ENCODE measurements around the gene RRAS.

The RRAS gene

GRCh38 chr19:49676784-49677230, 36.9 kb upstream of the RRAS start:
- peak; percentile 100 for DNase-seq

- DNase-seq: peak; percentile 79
Observed at GRCh38 chr19:49676136-49676783, 36.3 kb upstream of the RRAS start.

- peak; percentile 18 for DNase-seq
Observed at GRCh38 chr19:49672131-49672919, 32.4 kb upstream of the RRAS start.

- no peak for DNase-seq
Observed at GRCh38 chr19:49669516-49669915, 29.6 kb upstream of the RRAS start.

GRCh38 chr19:49667473-49667872, 27.5 kb upstream of the RRAS start:
- DNase-seq: no peak

- no peak for DNase-seq
Observed at GRCh38 chr19:49666120-49666444, 26.1 kb upstream of the RRAS start.

- peak; percentile 86 for DNase-seq
Observed at GRCh38 chr19:49665351-49666119, 25.6 kb upstream of the RRAS start, which contains the start of the genes BCL2L12 and IRF3. BCL2L12 (plus strand) TSS chr19:49665933; CDS start chr19:49666693, 760 bp downstream. IRF3 (minus strand) TSS chr19:49665857; CDS start chr19:49664838, 1,019 bp downstream.

GRCh38 chr19:49665036-49665350, 25.1 kb upstream of the RRAS start:
- DNase-seq: no peak

GRCh38 chr19:49664171-49665035, 24.5 kb upstream of the RRAS start:
- peak; percentile 91 for DNase-seq

GRCh38 chr19:49663224-49663623, 23.3 kb upstream of the RRAS start:
- DNase-seq: no peak

GRCh38 chr19:49662011-49662410, 22.1 kb upstream of the RRAS start:
- no peak for DNase-seq

- no peak for DNase-seq
Observed at GRCh38 chr19:49660338-49660961, 20.5 kb upstream of the RRAS start.

GRCh38 chr19:49658566-49659442, 18.9 kb upstream of the RRAS start:
- DNase-seq: no peak

GRCh38 chr19:49658139-49658517, 18.2 kb upstream of the RRAS start:
- DNase-seq: no peak

- no peak for DNase-seq
Observed at GRCh38 chr19:49657493-49658138, 17.7 kb upstream of the RRAS start.

GRCh38 chr19:49656456-49657109, 16.6 kb upstream of the RRAS start:
- DNase-seq: no peak

- no peak for DNase-seq
Observed at GRCh38 chr19:49655570-49656455, 15.9 kb upstream of the RRAS start.

GRCh38 chr19:49654581-49654980, 14.6 kb upstream of the RRAS start:
- DNase-seq: no peak

- no peak for DNase-seq
Observed at GRCh38 chr19:49653466-49653806, 13.5 kb upstream of the RRAS start.

All from NCI-H2171 (cell line).